ENCODE data around the gene CAMK4.
A peak's percentile ranks its signal among the peaks of the same experiment; 100 is the strongest.
"Not testable (repeated sequence)": the region's sequence is repeated elsewhere in the genome, so short reads cannot be mapped to it uniquely, and the experiment has no call there.

The CAMK4 gene

GRCh38 chr5:111379391-111379816 is 155.2 kb downstream of the CAMK4 start:
- no peak for DNase-seq (ENCODE audit: low read depth in 2 of 2)

GRCh38 chr5:111383288-111383970 is 159.2 kb downstream of the CAMK4 start:
- DNase-seq (ENCODE audit: low read depth in 2 of 2): no peak

GRCh38 chr5:111384220-111384619 is 160.0 kb downstream of the CAMK4 start:
- DNase-seq (ENCODE audit: low read depth in 2 of 2): no peak

GRCh38 chr5:111385051-111385450 is 160.9 kb downstream of the CAMK4 start:
- no peak for DNase-seq (ENCODE audit: low read depth in 2 of 2)

- no peak for DNase-seq (ENCODE audit: low read depth in 2 of 2)
Measured at GRCh38 chr5:111385970-111386831, 162.0 kb downstream of the CAMK4 start.

GRCh38 chr5:111386832-111387162 is 162.6 kb downstream of the CAMK4 start:
- DNase-seq (ENCODE audit: low read depth in 2 of 2): no peak

GRCh38 chr5:111387361-111387760 is 163.2 kb downstream of the CAMK4 start:
- DNase-seq (ENCODE audit: low read depth in 2 of 2): no peak

- DNase-seq (ENCODE audit: low read depth in 2 of 2): no peak
Measured at GRCh38 chr5:111389390-111390082, 165.4 kb downstream of the CAMK4 start.

GRCh38 chr5:111392181-111392580 is 168.0 kb downstream of the CAMK4 start:
- no peak for DNase-seq (ENCODE audit: low read depth in 2 of 2)

GRCh38 chr5:111394586-111394985 is 170.4 kb downstream of the CAMK4 start:
- no peak for DNase-seq (ENCODE audit: low read depth in 2 of 2)

- no peak for DNase-seq (ENCODE audit: low read depth in 2 of 2)
Measured at GRCh38 chr5:111398013-111398412, 173.8 kb downstream of the CAMK4 start.

- no peak for DNase-seq (ENCODE audit: low read depth in 2 of 2)
Measured at GRCh38 chr5:111399113-111399512, 174.9 kb downstream of the CAMK4 start.

- DNase-seq (ENCODE audit: low read depth in 2 of 2): no peak
Measured at GRCh38 chr5:111401906-111402305, 177.7 kb downstream of the CAMK4 start.

- DNase-seq (ENCODE audit: low read depth in 2 of 2): no peak
Measured at GRCh38 chr5:111404270-111404769, 180.1 kb downstream of the CAMK4 start.

- no peak for DNase-seq (ENCODE audit: low read depth in 2 of 2)
Measured at GRCh38 chr5:111407562-111407961, 183.4 kb downstream of the CAMK4 start.

GRCh38 chr5:111408817-111409216 is 184.6 kb downstream of the CAMK4 start:
- DNase-seq (ENCODE audit: low read depth in 2 of 2): no peak

- DNase-seq (ENCODE audit: low read depth in 2 of 2): not testable (repeated sequence)
Measured at GRCh38 chr5:111409266-111409665, 185.1 kb downstream of the CAMK4 start.

- DNase-seq (ENCODE audit: low read depth in 2 of 2): not testable (repeated sequence)
Measured at GRCh38 chr5:111410067-111410466, 185.9 kb downstream of the CAMK4 start.

- DNase-seq (ENCODE audit: low read depth in 2 of 2): no peak
Measured at GRCh38 chr5:111411301-111411700, 187.1 kb downstream of the CAMK4 start.

- no peak for DNase-seq (ENCODE audit: low read depth in 2 of 2)
Measured at GRCh38 chr5:111412593-111412992, 188.4 kb downstream of the CAMK4 start.

GRCh38 chr5:111415053-111415452 is 190.9 kb downstream of the CAMK4 start:
- peak in 1 of 2 donors; percentile 9 for DNase-seq (ENCODE audit: low read depth in 2 of 2)

GRCh38 chr5:111422245-111422644 is 198.1 kb downstream of the CAMK4 start:
- DNase-seq (ENCODE audit: low read depth in 2 of 2): no peak

Measured in stimulated activated CD8-positive, alpha-beta memory T cell treated with anti-CD3 and anti-CD28 coated beads, Interleukin-15, amount 100 ng/mL, for 48 hours (primary cell).